GM12875 (cell line): ENCODE results near the gene TP53I11.

Source experiments
- H3K4me3 ChIP-seq: one replicate; pipeline ENCODE4 v1.5.1; 2011; ENCODE audit warnings: low read depth, low read length, control low read depth
- TF ChIP-seq, protein P1 (sequence below): IDR thresholded peaks from 2 replicates; pipeline ENCODE4 v1.5.1; 2011; ENCODE audit warnings: low read depth, mild to moderate bottlenecking, control low read depth, inconsistent platforms, low read length, moderate library complexity, borderline replicate concordance; ENCODE audit not compliant: insufficient read depth

Gene TP53I11

DNA sequence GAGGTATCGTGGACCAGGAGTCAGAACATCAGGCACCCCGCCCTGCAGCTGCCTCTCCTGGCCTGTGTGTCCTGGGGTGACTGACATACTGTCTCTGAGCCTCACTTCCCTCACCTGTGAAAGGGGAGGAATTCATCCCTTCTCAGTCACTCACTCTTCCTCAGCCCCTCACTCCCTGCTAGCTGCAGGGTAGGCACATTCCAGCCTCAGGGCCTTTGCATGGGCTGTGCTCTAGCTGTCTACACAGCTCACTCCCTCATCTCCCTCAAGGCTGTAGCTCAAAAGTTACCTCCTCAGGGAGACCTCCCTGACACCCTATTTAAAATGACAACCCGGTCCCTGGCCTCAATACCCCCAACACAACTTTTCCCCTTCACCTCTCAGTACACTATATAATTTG lies 2.5 kb downstream of the TP53I11 start:
- TF ChIP-seq, protein P1, sequence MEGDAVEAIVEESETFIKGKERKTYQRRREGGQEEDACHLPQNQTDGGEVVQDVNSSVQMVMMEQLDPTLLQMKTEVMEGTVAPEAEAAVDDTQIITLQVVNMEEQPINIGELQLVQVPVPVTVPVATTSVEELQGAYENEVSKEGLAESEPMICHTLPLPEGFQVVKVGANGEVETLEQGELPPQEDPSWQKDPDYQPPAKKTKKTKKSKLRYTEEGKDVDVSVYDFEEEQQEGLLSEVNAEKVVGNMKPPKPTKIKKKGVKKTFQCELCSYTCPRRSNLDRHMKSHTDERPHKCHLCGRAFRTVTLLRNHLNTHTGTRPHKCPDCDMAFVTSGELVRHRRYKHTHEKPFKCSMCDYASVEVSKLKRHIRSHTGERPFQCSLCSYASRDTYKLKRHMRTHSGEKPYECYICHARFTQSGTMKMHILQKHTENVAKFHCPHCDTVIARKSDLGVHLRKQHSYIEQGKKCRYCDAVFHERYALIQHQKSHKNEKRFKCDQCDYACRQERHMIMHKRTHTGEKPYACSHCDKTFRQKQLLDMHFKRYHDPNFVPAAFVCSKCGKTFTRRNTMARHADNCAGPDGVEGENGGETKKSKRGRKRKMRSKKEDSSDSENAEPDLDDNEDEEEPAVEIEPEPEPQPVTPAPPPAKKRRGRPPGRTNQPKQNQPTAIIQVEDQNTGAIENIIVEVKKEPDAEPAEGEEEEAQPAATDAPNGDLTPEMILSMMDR, result no peak
- no peak overlapping the region for H3K4me3 ChIP-seq

DNA sequence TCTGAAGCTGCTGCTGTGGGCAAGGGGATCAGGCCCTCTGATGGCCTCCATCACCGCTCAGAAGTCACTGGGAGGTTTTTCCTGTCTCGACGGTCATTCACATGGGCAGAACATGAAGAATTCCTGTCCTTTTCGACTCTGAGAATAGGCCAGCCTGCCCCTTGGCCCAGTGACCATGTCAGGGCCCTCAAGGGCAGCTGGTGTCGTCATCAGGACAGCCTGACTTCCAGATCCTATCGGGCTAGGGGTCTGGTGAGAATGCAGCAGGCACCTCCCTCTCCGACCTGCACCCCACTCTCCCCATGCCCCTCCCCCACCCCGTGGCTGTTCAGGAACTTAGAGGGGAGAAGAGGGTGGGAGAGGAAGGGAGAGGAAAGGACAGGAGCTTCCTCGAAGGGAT lies 3.6 kb downstream of the TP53I11 start:
- TF ChIP-seq, protein P1, result no peak
- no peak overlapping the region for H3K4me3 ChIP-seq

DNA sequence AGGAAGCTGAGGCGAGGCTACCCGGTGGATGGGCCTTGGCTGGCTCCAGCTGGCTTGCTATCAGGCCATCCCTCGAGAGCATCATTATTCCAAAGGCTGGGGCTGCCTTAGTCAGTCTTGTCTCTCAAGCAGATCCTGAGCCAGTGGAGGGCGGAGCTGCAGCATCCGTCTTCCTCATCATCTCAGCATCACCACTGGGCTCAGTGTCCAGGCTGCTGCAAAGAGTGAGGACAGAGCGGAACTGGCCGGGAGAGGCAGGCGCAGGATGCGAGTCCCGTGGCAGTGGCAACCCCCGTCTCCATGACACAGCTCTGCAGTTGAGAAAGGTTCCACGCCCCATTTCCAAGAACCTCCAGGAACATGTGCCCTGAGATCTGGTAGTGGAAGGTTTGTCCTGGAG lies 4.4 kb downstream of the TP53I11 start:
- TF ChIP-seq, protein P1, result no peak
- H3K4me3 ChIP-seq, result no peak overlapping the region

DNA sequence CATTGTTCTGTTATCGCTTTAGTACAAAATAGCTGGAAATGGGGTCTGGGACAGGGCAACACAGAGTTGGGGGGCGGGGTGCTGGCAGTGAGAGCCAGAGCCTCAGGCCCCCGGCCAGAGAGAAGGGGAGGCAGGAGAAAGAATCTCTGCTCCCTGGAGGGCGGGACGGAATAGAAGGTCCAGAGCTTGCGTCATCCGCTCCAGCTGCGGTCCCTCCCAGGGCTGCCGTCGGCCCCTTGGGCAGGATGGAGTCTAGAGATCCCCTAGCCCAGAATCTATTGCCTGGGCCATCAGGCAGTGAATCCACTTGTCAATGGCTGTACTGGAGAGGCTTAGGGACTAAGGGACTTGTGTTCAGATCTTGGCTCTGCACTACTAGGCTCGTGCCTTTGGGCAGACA lies 5.0 kb downstream of the TP53I11 start:
- TF ChIP-seq, protein P1, result no peak
- H3K4me3 ChIP-seq, result no peak overlapping the region

DNA sequence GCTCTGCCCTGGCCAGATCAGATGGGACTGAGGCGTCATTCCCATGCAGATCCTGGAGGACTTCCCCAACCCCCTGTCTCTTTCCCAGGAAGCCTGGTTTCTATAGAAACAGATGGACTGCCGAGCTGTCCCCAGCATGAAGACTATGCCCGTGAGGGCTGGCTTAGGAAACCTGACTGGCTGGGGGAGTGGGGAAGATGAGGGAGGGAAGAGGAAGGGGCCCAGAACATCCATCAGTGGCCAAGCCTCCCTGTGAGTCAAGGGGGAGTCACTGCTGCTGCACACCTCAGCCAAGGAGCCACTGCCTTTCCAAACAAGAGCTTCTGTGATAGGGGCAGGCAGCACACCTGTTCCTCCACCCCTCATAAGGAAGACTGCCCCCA lies 5.8 kb downstream of the TP53I11 start:
- no peak overlapping the region for H3K4me3 ChIP-seq
- TF ChIP-seq, protein P1, result no peak

DNA sequence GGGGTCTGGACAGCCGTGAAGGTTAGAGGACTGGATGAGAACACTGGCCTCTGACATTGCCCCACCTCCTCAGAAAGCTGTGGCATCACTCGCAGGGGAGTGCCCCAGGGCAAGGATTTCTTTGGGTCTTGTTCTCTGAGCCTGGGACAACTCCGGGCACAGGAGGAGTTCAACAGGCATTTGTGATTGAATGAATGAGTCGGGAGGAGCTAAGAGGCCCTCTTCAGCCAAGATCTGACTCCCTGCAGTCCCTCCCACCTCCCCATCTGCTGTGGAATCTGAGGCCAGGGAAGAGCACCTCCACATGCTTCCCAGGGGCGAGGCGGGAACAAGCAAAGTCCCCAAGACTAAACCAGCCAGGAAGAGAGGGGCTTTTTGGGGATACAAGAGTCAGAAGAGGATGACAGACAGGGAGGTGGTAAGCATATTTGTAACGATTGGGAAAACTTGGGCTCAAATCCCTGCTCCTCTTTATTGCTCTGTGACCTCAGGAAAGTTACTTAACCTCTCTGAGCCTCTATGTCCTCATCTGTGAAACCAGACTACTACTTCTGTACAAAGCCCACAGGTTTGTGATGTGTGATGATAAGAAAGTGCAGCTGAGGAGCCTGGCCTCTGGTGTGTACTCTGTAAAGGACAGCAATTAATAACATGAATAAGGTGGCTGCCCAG lies 6.4 kb downstream of the TP53I11 start:
- TF ChIP-seq, protein P1, result no peak

DNA sequence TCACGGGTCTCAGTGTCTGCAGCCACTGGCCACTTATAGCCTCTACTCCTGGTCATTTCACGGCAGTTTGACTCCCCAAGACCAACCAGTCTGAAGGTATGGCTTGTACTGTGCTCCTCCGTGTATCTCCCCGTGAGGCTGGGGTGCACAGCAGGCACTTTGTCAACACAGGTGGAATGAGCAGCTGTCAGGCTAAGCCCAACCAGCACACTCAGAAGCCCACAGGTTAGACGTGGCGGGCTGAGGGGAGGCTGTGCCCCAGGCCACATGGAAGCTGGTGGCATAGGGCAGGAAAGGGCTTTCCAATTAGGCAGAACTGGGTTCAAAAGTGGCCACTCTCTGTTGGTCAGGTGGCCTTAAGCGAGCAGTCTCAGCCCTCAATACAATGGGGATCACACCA lies 7.0 kb downstream of the TP53I11 start:
- TF ChIP-seq, protein P1, result no peak
- no peak overlapping the region for H3K4me3 ChIP-seq

More for the DNA sequence above, 6.4 kb downstream of the TP53I11 start:
- H3K4me3 ChIP-seq, result no peak overlapping the region
